OCI-LY1 (cell line): ENCODE data around the gene CALY.

Experiments
- H2AFZ ChIP-seq: fragments of 200-600 bp; sonication (generic), shearing (Covaris generic); 2 replicates; pipeline ENCODE4 v1.6.0; 2014; ENCODE audit warnings: antibody characterized with exemption, mild to moderate bottlenecking, low read length
- H3F3A ChIP-seq: fragments of 200-600 bp; sonication (generic), shearing (Covaris generic); 2 replicates; pipeline ENCODE4 v1.6.0; 2014; ENCODE audit warnings: mild to moderate bottlenecking, antibody characterized with exemption, low read length, moderate library complexity; ENCODE audit not compliant: insufficient read depth
- H3K27ac ChIP-seq: fragments of 200-600 bp; sonication (generic); 2 replicates; pipeline ENCODE4 v1.5.1; 2014; ENCODE audit warnings: low read length, mixed run types, mild to moderate bottlenecking, low read depth; ENCODE audit not compliant: poor library complexity, severe bottlenecking
- H3K27me3 ChIP-seq: fragments of 200-600 bp; sonication (generic); 2 replicates; pipeline ENCODE4 v1.6.0; 2014; ENCODE audit warnings: antibody characterized with exemption, mild to moderate bottlenecking, low read length, moderate library complexity; ENCODE audit not compliant: insufficient read depth
- H3K36me3 ChIP-seq: fragments of 200-600 bp; sonication (generic); 2 replicates; pipeline ENCODE4 v1.6.1; 2014; ENCODE audit warnings: mild to moderate bottlenecking, antibody characterized with exemption, low read length, moderate library complexity, mixed read lengths; ENCODE audit not compliant: insufficient read depth
- H3K4me1 ChIP-seq: fragments of 200-600 bp; sonication (generic); 2 replicates; pipeline ENCODE4 v1.5.1; 2014; ENCODE audit warnings: mild to moderate bottlenecking, low read length, moderate library complexity; ENCODE audit not compliant: insufficient read depth, severe bottlenecking
- H3K4me2 ChIP-seq: fragments of 200-600 bp; sonication (generic), shearing (Covaris generic); 2 replicates; pipeline ENCODE4 v1.6.1; 2014; ENCODE audit warnings: low read length
- H3K4me3 ChIP-seq: fragments of 200-600 bp; sonication (generic); 2 replicates; pipeline ENCODE4 v1.5.1; 2014; ENCODE audit warnings: low read length, low read depth, mild to moderate bottlenecking, mixed read lengths; ENCODE audit not compliant: poor library complexity, severe bottlenecking
- H3K79me2 ChIP-seq: fragments of 200-600 bp; shearing (Covaris generic); 2 replicates; pipeline ENCODE4 v1.6.1; 2016; ENCODE audit warnings: mixed run types, low read length, mixed read lengths; ENCODE audit not compliant: insufficient read depth
- H3K9ac ChIP-seq: fragments of 200-600 bp; sonication (generic), shearing (Covaris generic); 2 replicates; pipeline ENCODE4 v1.6.1; 2014; ENCODE audit warnings: mild to moderate bottlenecking, low read length, mixed read lengths
- H3K9me2 ChIP-seq: fragments of 200-600 bp; sonication (generic), shearing (Covaris generic); 2 replicates; pipeline ENCODE4 v1.6.1; 2014; ENCODE audit warnings: low read depth, mild to moderate bottlenecking, low read length, mixed read lengths
- H3K9me3 ChIP-seq: fragments of 200-600 bp; shearing (Covaris generic); 2 replicates; pipeline ENCODE4 v1.6.1; 2014; ENCODE audit warnings: low read length, mixed read lengths
- H4K20me1 ChIP-seq: fragments of 200-600 bp; sonication (generic), shearing (Covaris generic); 2 replicates; pipeline ENCODE4 v1.6.0; 2016; ENCODE audit warnings: mild to moderate bottlenecking, low read length; ENCODE audit not compliant: insufficient read depth
- CTCF ChIP-seq: fragments of 200-600 bp; sonication (generic), shearing (Covaris generic); IDR thresholded peaks from 2 replicates; pipeline ENCODE4 v1.5.1; 2017; ENCODE audit warnings: mild to moderate bottlenecking, antibody characterized with exemption, low read length, moderate library complexity, mixed read lengths
- EZH2 ChIP-seq: fragments of 200-600 bp; sonication (generic), shearing (Covaris generic); IDR thresholded peaks from 2 replicates; pipeline ENCODE4 v1.8.0; 2017; ENCODE audit warnings: borderline replicate concordance, mixed run types, mild to moderate bottlenecking, antibody characterized with exemption, low read length, moderate library complexity, mixed read lengths

CALY gene

DNA sequence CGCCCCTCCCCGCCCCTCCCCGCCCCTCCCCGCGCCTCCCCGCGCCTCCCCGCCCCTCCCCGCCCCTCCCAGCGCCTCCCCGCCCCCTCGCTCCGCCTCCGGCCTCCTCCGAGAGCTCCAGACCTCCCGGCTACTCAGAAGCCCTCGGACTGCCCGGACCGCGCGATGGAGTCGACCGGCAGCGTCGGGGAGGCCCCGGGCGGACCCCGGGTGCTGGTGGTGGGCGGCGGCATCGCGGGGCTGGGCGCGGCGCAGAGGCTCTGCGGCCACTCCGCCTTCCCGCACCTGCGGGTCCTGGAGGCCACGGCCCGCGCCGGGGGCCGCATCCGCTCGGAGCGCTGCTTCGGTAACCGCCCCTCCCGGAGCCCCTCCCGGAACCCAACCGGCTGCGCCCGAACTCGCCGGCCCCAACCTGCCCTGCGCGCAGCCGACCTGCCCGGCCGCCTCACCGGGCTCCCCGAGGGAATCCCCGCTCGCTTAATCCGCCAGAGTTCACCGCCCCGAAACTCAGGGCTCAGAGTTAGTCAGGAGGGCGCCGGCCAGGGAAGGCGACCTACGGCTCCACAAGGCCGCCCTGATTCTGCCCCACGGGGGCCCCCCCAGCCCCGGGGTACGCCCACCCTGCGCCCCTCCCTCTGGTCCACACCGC is 42.6 kb upstream of the CALY start, which contains the start of gene PAOX:
Gene PAOX, plus strand, starts transcription at position 111 of the 649 bp plus-strand sequence. Its CDS starts 55 bp downstream, at position 166.
- no peak within 1 kb of the TSS for H2AFZ ChIP-seq
- H3K79me2 ChIP-seq, result no peaks in the 10 kb centered on the region
- peak within 1 kb of the TSS; percentile 64 for H3K9ac ChIP-seq
- peak within 1 kb of the TSS; percentile 85 for H3K4me2 ChIP-seq
- TF ChIP-seq EZH2, result no peak
- no peak for TF ChIP-seq CTCF
- no peaks in the 10 kb centered on the region for H3K9me3 ChIP-seq
- H3K4me1 ChIP-seq, result peaks cover 7% of the 10 kb centered on the region
- H4K20me1 ChIP-seq, result no peaks in the 10 kb centered on the region
- no peaks in the 10 kb centered on the region for H3K9me2 ChIP-seq
- peaks cover 9% of the 10 kb centered on the region; the same call in 1 of the 2 replicates for H3K27me3 ChIP-seq
- H3K4me3 ChIP-seq, result peak within 1 kb of the TSS; percentile 71
- no peak within 1 kb of the TSS for H3K27ac ChIP-seq
- H3F3A ChIP-seq, result no peaks in the 10 kb centered on the region; the same call in 1 of the 2 replicates
- no peaks in the 10 kb centered on the region for H3K36me3 ChIP-seq

- H3K9ac ChIP-seq, result peak overlapping the region; percentile 64
- no peak overlapping the region for H2AFZ ChIP-seq
- peaks cover 13% of the 10 kb centered on the region for H3K4me1 ChIP-seq
- no peaks in the 10 kb centered on the region for H3K9me3 ChIP-seq
- H3K27me3 ChIP-seq, result 0 out of 2 replicates have a peak, but pooled peaks cover 7% of the 10 kb centered on the region
- no peaks in the 10 kb centered on the region; the same call in 1 of the 2 replicates for H3F3A ChIP-seq
- no peaks in the 10 kb centered on the region for H4K20me1 ChIP-seq
- H3K9me2 ChIP-seq, result no peaks in the 10 kb centered on the region
- H3K4me2 ChIP-seq, result peak overlapping the region; percentile 85
- H3K27ac ChIP-seq, result no peak overlapping the region
- H3K79me2 ChIP-seq, result no peaks in the 10 kb centered on the region
- H3K4me3 ChIP-seq, result peak overlapping the region; percentile 71
- no peak for TF ChIP-seq EZH2
- TF ChIP-seq CTCF, result no peak
- H3K36me3 ChIP-seq, result no peaks in the 10 kb centered on the region
Measured at GRCh38 chr10:133378251-133379096, 41.8 kb upstream of the CALY start.

- no peaks in the 10 kb centered on the region for H4K20me1 ChIP-seq
- peaks cover 13% of the 10 kb centered on the region for H3K4me1 ChIP-seq
- no peak overlapping the region for H2AFZ ChIP-seq
- H3K27me3 ChIP-seq, result 0 out of 2 replicates have a peak, but pooled peaks cover 7% of the 10 kb centered on the region
- peak overlapping the region; percentile 85 for H3K4me2 ChIP-seq
- H3K4me3 ChIP-seq, result peak overlapping the region; percentile 71
- TF ChIP-seq CTCF (no peak), EZH2 (no peak)
- no peak overlapping the region for H3K27ac ChIP-seq
- H3F3A ChIP-seq, result no peaks in the 10 kb centered on the region; the same call in 1 of the 2 replicates
- H3K79me2 ChIP-seq, result no peaks in the 10 kb centered on the region
- no peaks in the 10 kb centered on the region for H3K9me3 ChIP-seq
- H3K9me2 ChIP-seq, result no peaks in the 10 kb centered on the region
- peak overlapping the region; percentile 64 for H3K9ac ChIP-seq
- no peaks in the 10 kb centered on the region for H3K36me3 ChIP-seq
Measured at GRCh38 chr10:133377818-133378250, 41.1 kb upstream of the CALY start.
